ENCODE data around the gene DYNC2LI1. TPM values are rescaled to one million over a fixed set of nuclear protein-coding genes. Genes with fewer than 3 reads are reported as not detected.

The DYNC2LI1 gene
- total RNA-seq, 3 donors from 2014 or later: 15.3 to 19.0 (median 18.1) TPM

- intact Hi-C loops (cut with DNase I, micrococcal nuclease): no loop called here
- no peak for TF ChIP-seq CTCF (IDR thresholded peaks at IDR 0.05)
- ATAC-seq (peak; percentile 78), DNase-seq (no peak)
- H3K9me3 ChIP-seq: no peaks in the 10 kb centered on the region
- H3K4me3 ChIP-seq: no peak overlapping the region
- no peaks in the 10 kb centered on the region for H3K36me3 ChIP-seq (ENCODE audit: low read depth)
- H3K4me1 ChIP-seq (ENCODE audit: low read depth): no peaks in the 10 kb centered on the region
Observed at GRCh38 chr2:43803113-43803512, 29.3 kb downstream of the DYNC2LI1 start.

DNA sequence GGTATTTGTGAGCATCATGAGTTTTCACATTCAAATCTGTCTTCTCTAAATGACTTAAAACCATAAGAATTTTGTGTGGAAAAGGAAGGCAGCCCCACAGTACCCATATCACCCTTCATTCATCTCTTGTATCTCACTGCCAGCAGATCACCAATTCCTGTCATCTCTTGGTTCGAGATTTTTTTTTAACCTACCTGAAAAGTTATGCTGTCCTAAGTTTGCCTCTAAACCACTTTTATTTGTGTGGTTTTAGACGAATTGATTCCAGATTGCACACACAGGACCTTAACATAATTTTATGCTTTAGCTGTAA is 32.8 kb downstream of the DYNC2LI1 start:
- H3K4me3 ChIP-seq: no peak overlapping the region
- H3K4me1 ChIP-seq (ENCODE audit: low read depth): no peaks in the 10 kb centered on the region
- intact Hi-C loops (cut with DNase I, micrococcal nuclease): no loop called here
- ATAC-seq: no peak
- no peaks in the 10 kb centered on the region for H3K36me3 ChIP-seq (ENCODE audit: low read depth)
- no peaks in the 10 kb centered on the region for H3K9me3 ChIP-seq
- TF ChIP-seq CTCF (IDR thresholded peaks at IDR 0.05): no peak
- DNase-seq: no peak

DNA sequence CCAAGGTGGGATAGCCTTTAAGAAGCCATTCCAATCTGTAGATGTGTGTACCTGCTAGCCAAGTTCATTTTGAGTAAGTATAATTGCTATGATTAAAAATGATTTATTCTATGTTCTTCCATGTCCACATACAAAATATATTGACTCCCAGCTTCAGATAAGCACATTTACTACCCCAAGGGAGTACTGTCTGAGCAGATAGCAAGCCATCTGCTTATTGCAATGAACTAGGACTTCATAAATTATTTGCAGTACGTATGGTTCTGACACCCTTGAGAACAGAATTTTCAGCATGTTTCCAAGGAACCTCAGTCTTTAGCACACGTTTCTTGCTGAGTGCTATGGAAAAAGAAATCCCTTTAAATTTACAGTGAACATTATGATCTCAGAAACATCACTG is 36.6 kb downstream of the DYNC2LI1 start:
- Histone ChIP-seq H3K36me3 (ENCODE audit: low read depth) (no peaks in the 10 kb centered on the region), H3K9me3 (no peaks in the 10 kb centered on the region), H3K4me1 (ENCODE audit: low read depth) (no peaks in the 10 kb centered on the region), H3K4me3 (no peak overlapping the region)
- no peak for TF ChIP-seq CTCF (IDR thresholded peaks at IDR 0.05)
- DNase-seq (no peak), ATAC-seq (no peak)
- intact Hi-C loops (cut with DNase I, micrococcal nuclease): no loop called here

DNA sequence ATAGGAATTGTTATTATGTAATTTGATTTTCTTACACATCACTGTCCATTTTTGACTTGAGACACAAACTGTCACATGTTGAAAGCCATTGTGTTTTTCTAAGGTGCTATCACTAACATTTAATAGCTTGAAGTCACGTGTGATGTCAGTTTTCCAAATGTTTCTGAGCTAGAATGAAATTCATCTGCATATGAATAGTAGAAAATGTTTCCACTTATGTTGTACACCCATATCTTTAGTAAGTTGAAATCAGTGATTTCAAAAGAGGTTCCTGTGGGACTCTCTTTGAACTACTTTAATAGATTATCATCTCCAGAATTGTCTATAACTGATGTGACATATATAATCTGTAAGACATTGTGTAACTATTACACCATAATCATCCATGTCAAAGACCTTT is 37.0 kb downstream of the DYNC2LI1 start:
- H3K36me3 ChIP-seq (ENCODE audit: low read depth): no peaks in the 10 kb centered on the region
- no peak for DNase-seq
- TF ChIP-seq CTCF (IDR thresholded peaks at IDR 0.05): no peak
- ATAC-seq: no peak
- no peaks in the 10 kb centered on the region for H3K4me1 ChIP-seq (ENCODE audit: low read depth)
- intact Hi-C loops (cut with DNase I, micrococcal nuclease): no loop called here
- no peaks in the 10 kb centered on the region for H3K9me3 ChIP-seq
- H3K4me3 ChIP-seq: no peak overlapping the region

- no peak for TF ChIP-seq CTCF (IDR thresholded peaks at IDR 0.05)
- Histone ChIP-seq H3K9me3 (no peaks in the 10 kb centered on the region), H3K4me3 (no peak overlapping the region), H3K36me3 (ENCODE audit: low read depth) (no peaks in the 10 kb centered on the region), H3K4me1 (ENCODE audit: low read depth) (no peaks in the 10 kb centered on the region)
- DNase-seq (no peak), ATAC-seq (no peak)
- intact Hi-C loops (cut with DNase I, micrococcal nuclease): no loop called here
Observed at GRCh38 chr2:43812006-43812405, 38.2 kb downstream of the DYNC2LI1 start.

- DNase-seq: no peak
- TF ChIP-seq CTCF (IDR thresholded peaks at IDR 0.05): no peak
- Histone ChIP-seq H3K4me1 (ENCODE audit: low read depth) (no peaks in the 10 kb centered on the region), H3K4me3 (no peak overlapping the region), H3K36me3 (ENCODE audit: low read depth) (no peaks in the 10 kb centered on the region), H3K9me3 (no peaks in the 10 kb centered on the region)
- no peak for ATAC-seq
- intact Hi-C loops (cut with DNase I, micrococcal nuclease): no loop called here
Observed at GRCh38 chr2:43812947-43813346, 39.1 kb downstream of the DYNC2LI1 start.
